ENCODE data around the gene ASB11. TPM values are rescaled to one million over a fixed set of nuclear protein-coding genes. Genes with fewer than 3 reads are reported as not detected.

Gene ASB11
- total and polyA plus RNA-seq, 5 donors, result 34.2 to 92.4 (median 70.1) TPM

- Histone ChIP-seq H3K4me1 (ENCODE audit: control insufficient read depth, insufficient read depth, low read length) (no peaks in the 10 kb centered on the region), H3K27me3 (ENCODE audit: control insufficient read depth, insufficient read depth) (no peaks in the 10 kb centered on the region), H3K4me3 (ENCODE audit: low read length) (peak overlapping the region; percentile 31), H3K27ac (ENCODE audit: low read length) (peak overlapping the region; percentile 30), H3K9me3 (ENCODE audit: control insufficient read depth, low read length) (no peaks in the 10 kb centered on the region)
- peak in 1 of 2 donors; percentile 10 for ATAC-seq
- intact Hi-C loops (cut with DNase I), result no loop called here
- under 1% methylated on average over 10 of the region's 10 CpGs for WGBS
- DNase-seq, result no peak
Observed at GRCh38 chrX:15336023-15336413, 20.6 kb upstream of the ASB11 start.

- peak; percentile 95 to 98 (median 98) for DNase-seq
- intact Hi-C loops (cut with DNase I), result no loop called here
Observed at GRCh38 chrX:15335135-15336022, 19.9 kb upstream of the ASB11 start, which contains the start of gene PIGA. TSS of gene PIGA (minus strand) at chrX:15335523. CDS start at chrX:15331930, 3,593 bp downstream.

GRCh38 chrX:15334561-15334960 is 19.1 kb upstream of the ASB11 start:
- DNase-seq (no peak), ATAC-seq (no peak)
- no peaks in the 10 kb centered on the region for H3K9me3 ChIP-seq (ENCODE audit: control insufficient read depth, low read length)
- no peaks in the 10 kb centered on the region for H3K27me3 ChIP-seq (ENCODE audit: control insufficient read depth, insufficient read depth)
- peak overlapping the region; percentile 90 for H3K27ac ChIP-seq (ENCODE audit: low read length)
- no peaks in the 10 kb centered on the region for H3K4me1 ChIP-seq (ENCODE audit: control insufficient read depth, insufficient read depth, low read length)
- intact Hi-C loops (cut with DNase I), result no loop called here
- 12% methylated on average over 7 of the region's 7 CpGs for WGBS
- H3K4me3 ChIP-seq (ENCODE audit: low read length), result peak overlapping the region; percentile 79

More at GRCh38 chrX:15335135-15336022, 19.9 kb upstream of the ASB11 start, which contains the start of gene PIGA:
- no peaks in the 10 kb centered on the region for H3K4me1 ChIP-seq (ENCODE audit: control insufficient read depth, insufficient read depth, low read length)
- WGBS, result under 1% methylated on average over 72 of the region's 72 CpGs
- H3K27me3 ChIP-seq (ENCODE audit: control insufficient read depth, insufficient read depth), result no peaks in the 10 kb centered on the region
- peak; percentile 100 for ATAC-seq
- peak within 1 kb of the TSS; percentile 79 for H3K4me3 ChIP-seq (ENCODE audit: low read length)
- peak within 1 kb of the TSS; percentile 90 for H3K27ac ChIP-seq (ENCODE audit: low read length)
- H3K9me3 ChIP-seq (ENCODE audit: control insufficient read depth, low read length), result no peaks in the 10 kb centered on the region

GRCh38 chrX:15328821-15329220 is 13.4 kb upstream of the ASB11 start:
- intact Hi-C loops (cut with DNase I), result no loop called here
- 34% methylated on average over 2 of the region's 2 CpGs for WGBS
- DNase-seq (no peak), ATAC-seq (no peak)
- Histone ChIP-seq H3K27ac (ENCODE audit: low read length) (no peak overlapping the region), H3K4me1 (ENCODE audit: control insufficient read depth, insufficient read depth, low read length) (no peaks in the 10 kb centered on the region), H3K27me3 (ENCODE audit: control insufficient read depth, insufficient read depth) (no peaks in the 10 kb centered on the region), H3K4me3 (ENCODE audit: low read length) (no peak overlapping the region), H3K9me3 (ENCODE audit: control insufficient read depth, low read length) (no peaks in the 10 kb centered on the region)

- H3K9me3 ChIP-seq (ENCODE audit: control insufficient read depth, low read length), result no peaks in the 10 kb centered on the region
- no peaks in the 10 kb centered on the region for H3K4me1 ChIP-seq (ENCODE audit: control insufficient read depth, insufficient read depth, low read length)
- no peaks in the 10 kb centered on the region for H3K27me3 ChIP-seq (ENCODE audit: control insufficient read depth, insufficient read depth)
- WGBS, result 75% methylated on average over 3 of the region's 3 CpGs
- ATAC-seq (no peak), DNase-seq (no peak)
- intact Hi-C loops (cut with DNase I), result no loop called here
- H3K27ac ChIP-seq (ENCODE audit: low read length), result no peak overlapping the region
- H3K4me3 ChIP-seq (ENCODE audit: low read length), result no peak overlapping the region
Observed at GRCh38 chrX:15328131-15328530, 12.7 kb upstream of the ASB11 start.

GRCh38 chrX:15322472-15322871 is 7.0 kb upstream of the ASB11 start:
- H3K4me3 ChIP-seq (ENCODE audit: low read length), result no peak overlapping the region
- no peaks in the 10 kb centered on the region for H3K27me3 ChIP-seq (ENCODE audit: control insufficient read depth, insufficient read depth)
- DNase-seq, result no peak
- WGBS, result 84% methylated on average over 5 of the region's 5 CpGs
- no peaks in the 10 kb centered on the region for H3K9me3 ChIP-seq (ENCODE audit: control insufficient read depth, low read length)
- no peaks in the 10 kb centered on the region for H3K4me1 ChIP-seq (ENCODE audit: control insufficient read depth, insufficient read depth, low read length)
- H3K27ac ChIP-seq (ENCODE audit: low read length), result no peak overlapping the region
- intact Hi-C loops (cut with DNase I), result no loop called here
- no peak for ATAC-seq

- H3K4me1 ChIP-seq (ENCODE audit: control insufficient read depth, insufficient read depth, low read length), result no peaks in the 10 kb centered on the region
- H3K27me3 ChIP-seq (ENCODE audit: control insufficient read depth, insufficient read depth), result no peaks in the 10 kb centered on the region
- peak overlapping the region; percentile 27 for H3K27ac ChIP-seq (ENCODE audit: low read length)
- intact Hi-C loops (cut with DNase I), result no loop called here
- 67% methylated on average over 3 of the region's 3 CpGs for WGBS
- no peak overlapping the region for H3K4me3 ChIP-seq (ENCODE audit: low read length)
- DNase-seq, result no peak
- no peaks in the 10 kb centered on the region for H3K9me3 ChIP-seq (ENCODE audit: control insufficient read depth, low read length)
- ATAC-seq, result no peak
Observed at GRCh38 chrX:15322072-15322471, 6.6 kb upstream of the ASB11 start.

- Histone ChIP-seq H3K4me3 (ENCODE audit: low read length) (no peak overlapping the region), H3K27ac (ENCODE audit: low read length) (no peak overlapping the region), H3K27me3 (ENCODE audit: control insufficient read depth, insufficient read depth) (no peaks in the 10 kb centered on the region), H3K4me1 (ENCODE audit: control insufficient read depth, insufficient read depth, low read length) (no peaks in the 10 kb centered on the region), H3K9me3 (ENCODE audit: control insufficient read depth, low read length) (no peaks in the 10 kb centered on the region)
- no peak for DNase-seq
- ATAC-seq, result no peak
- 61% methylated on average over 4 of the region's 4 CpGs for WGBS
- intact Hi-C loops (cut with DNase I), result no loop called here
Observed at GRCh38 chrX:15321447-15321846, 6.0 kb upstream of the ASB11 start.

- Histone ChIP-seq H3K27ac (ENCODE audit: low read length) (no peak overlapping the region), H3K9me3 (ENCODE audit: control insufficient read depth, low read length) (no peaks in the 10 kb centered on the region), H3K4me1 (ENCODE audit: control insufficient read depth, insufficient read depth, low read length) (no peaks in the 10 kb centered on the region), H3K27me3 (ENCODE audit: control insufficient read depth, insufficient read depth) (no peaks in the 10 kb centered on the region), H3K4me3 (ENCODE audit: low read length) (no peak overlapping the region)
- ATAC-seq, result no peak
- intact Hi-C loops (cut with DNase I), result no loop called here
- 47% methylated on average over 4 of the region's 4 CpGs for WGBS
- no peak for DNase-seq
Observed at GRCh38 chrX:15320297-15320696, 4.9 kb upstream of the ASB11 start.

GRCh38 chrX:15319075-15319474 is 3.6 kb upstream of the ASB11 start:
- H3K27me3 ChIP-seq (ENCODE audit: control insufficient read depth, insufficient read depth), result no peaks in the 10 kb centered on the region
- no peak for DNase-seq
- H3K4me1 ChIP-seq (ENCODE audit: control insufficient read depth, insufficient read depth, low read length), result no peaks in the 10 kb centered on the region
- no peak overlapping the region for H3K27ac ChIP-seq (ENCODE audit: low read length)
- no peaks in the 10 kb centered on the region for H3K9me3 ChIP-seq (ENCODE audit: control insufficient read depth, low read length)
- intact Hi-C loops (cut with DNase I), result no loop called here
- no peak overlapping the region for H3K4me3 ChIP-seq (ENCODE audit: low read length)
- no peak for ATAC-seq
- WGBS, result 84% methylated on average over 4 of the region's 4 CpGs

- H3K27ac ChIP-seq (ENCODE audit: low read length), result no peak overlapping the region
- DNase-seq (no peak), ATAC-seq (no peak)
- H3K4me1 ChIP-seq (ENCODE audit: control insufficient read depth, insufficient read depth, low read length), result peaks cover 4% of the 10 kb centered on the region
- peak overlapping the region; percentile 65 for H3K4me3 ChIP-seq (ENCODE audit: low read length)
- no peaks in the 10 kb centered on the region for H3K9me3 ChIP-seq (ENCODE audit: control insufficient read depth, low read length)
- no peaks in the 10 kb centered on the region for H3K27me3 ChIP-seq (ENCODE audit: control insufficient read depth, insufficient read depth)
- 20% methylated on average over 2 of the region's 2 CpGs for WGBS
- intact Hi-C loops (cut with DNase I), result no loop called here
Observed at GRCh38 chrX:15314472-15314871, 968 bp downstream of the ASB11 start.
